A549 (cell line): ENCODE results near the gene PCNX4.

Experiments used
- CEBPB ChIP-seq, 2 experiments: fragments of >200 bp in 1 of 2; sonication (Bioruptor Twin) in 1 of 2; formaldehyde crosslinking in 1 of 2; IDR thresholded peaks; 2 replicates each; pipeline ENCODE4 v1.6.1; 2012 to 2016
- CTCF ChIP-seq: fragments of >200 bp; sonication (Bioruptor Twin); formaldehyde crosslinking; IDR thresholded peaks from 3 replicates; pipeline ENCODE4 v1.5.1; 2016
- EP300 ChIP-seq, 2 experiments: fragments of >200 bp; sonication (Bioruptor Twin); formaldehyde crosslinking; IDR thresholded peaks; 2 replicates in 1 of 2; 3 replicates in 1 of 2; pipeline ENCODE4 v1.6.1; 2016 to 2017
- REST ChIP-seq: fragments of 200-600 bp; sonication (generic); IDR thresholded peaks from 2 replicates; pipeline ENCODE4 v1.6.1; 2016; ENCODE audit warnings: antibody characterized with exemption, mild to moderate bottlenecking, moderate library complexity
- ZC3H11A ChIP-seq: fragments of 450-650 bp; IDR thresholded peaks from 2 replicates; pipeline ENCODE4 v1.6.1; 2014; ENCODE audit warnings: antibody characterized with exemption, mild to moderate bottlenecking

GRCh38 chr14:60061371-60061770 lies 30.4 kb upstream of the PCNX4 start:
- no peak for TF ChIP-seq CEBPB (IDR thresholded peaks at IDR 0.05)
- no peak for TF ChIP-seq REST
- no peak for TF ChIP-seq CTCF
- no peak for TF ChIP-seq ZC3H11A
- TF ChIP-seq EP300 (IDR thresholded peaks at IDR 0.05), result no peak
